Liver (tissue), 9 donors: Measurements from ENCODE around the gene SLX9. TPM values are rescaled to one million over a fixed set of nuclear protein-coding genes. Genes with fewer than 3 reads are reported as not detected.

Experiments used
- DNase-seq: peaks from one replicate; pipeline ENCODE4 v3.0.0-alpha.2; 2017; ENCODE audit warnings: low spot score
- H3K27ac ChIP-seq, 2 donors: one replicate each; pipeline ENCODE4 v1.7.0; 2013; ENCODE audit warnings: inconsistent platforms in 2 of 2, low read length in 2 of 2, control low read depth in 1 of 2, low read depth in 1 of 2, mild to moderate bottlenecking in 1 of 2
- H3K27me3 ChIP-seq, 4 donors: one replicate each; pipeline versions ENCODE4 v1.6.1 to v1.7.0; 2013; ENCODE audit warnings: low read length in 3 of 4, inconsistent platforms in 1 of 4, mild to moderate bottlenecking in 1 of 4, moderate library complexity in 1 of 4; ENCODE audit not compliant: control insufficient read depth in 4 of 4, insufficient read depth in 4 of 4
- H3K36me3 ChIP-seq, 4 donors: one replicate each; pipeline versions ENCODE4 v1.6.1 to v1.7.0; 2013; ENCODE audit warnings: low read length in 3 of 4, mild to moderate bottlenecking in 3 of 4, low read depth in 1 of 4, moderate library complexity in 1 of 4; ENCODE audit not compliant: control insufficient read depth in 4 of 4, insufficient read depth in 3 of 4
- H3K4me1 ChIP-seq, 4 donors: one replicate each; pipeline versions ENCODE4 v1.6.1 to v1.7.0; 2013; ENCODE audit warnings: low read length in 3 of 4, mild to moderate bottlenecking in 3 of 4, moderate library complexity in 1 of 4; ENCODE audit not compliant: control insufficient read depth in 4 of 4, insufficient read depth in 4 of 4
- H3K4me3 ChIP-seq, 3 donors: one replicate each; pipeline versions ENCODE4 v1.6.1 to v1.7.0; 2013; ENCODE audit warnings: low read length in 3 of 3, control low read depth in 1 of 3, low read depth in 1 of 3, mild to moderate bottlenecking in 1 of 3
- H3K9ac ChIP-seq, 2 donors: one replicate each; pipeline ENCODE4 v1.7.0; 2013; ENCODE audit warnings: low read length in 2 of 2, mild to moderate bottlenecking in 2 of 2, moderate library complexity in 2 of 2, control low read depth in 1 of 2, low read depth in 1 of 2
- H3K9me3 ChIP-seq, 4 donors: one replicate each; pipeline versions ENCODE4 v1.6.1 to v1.7.0; 2013; ENCODE audit warnings: low read length in 3 of 4; ENCODE audit not compliant: control insufficient read depth in 4 of 4
- ATF3 ChIP-seq: IDR thresholded peaks from 2 replicates; pipeline ENCODE4 v1.6.1; 2016; ENCODE audit warnings: antibody characterized with exemption
- CTCF ChIP-seq: fragments of 150-350 bp; IDR thresholded peaks from 2 replicates; pipeline ENCODE4 v1.5.1; 2017; ENCODE audit warnings: improper control_type of control experiment, low read depth, low read length; ENCODE audit not compliant: missing input control
- EGR1 ChIP-seq, 2 donors: IDR thresholded peaks; 2 replicates each; pipeline ENCODE4 v1.6.1; 2016 to 2018; ENCODE audit warnings: antibody characterized with exemption in 2 of 2, low read depth in 2 of 2
- FOXA1 ChIP-seq: IDR thresholded peaks from 2 replicates; pipeline ENCODE4 v1.6.1; 2016; ENCODE audit warnings: antibody characterized with exemption
- FOXA2 ChIP-seq: IDR thresholded peaks from 2 replicates; pipeline ENCODE4 v1.6.1; 2016; ENCODE audit warnings: antibody characterized with exemption
- GABPA ChIP-seq, 2 donors: IDR thresholded peaks in 1 of 2; conservative IDR thresholded peaks in 1 of 2; 2 replicates each; pipeline ENCODE4 v1.6.1; 2016; ENCODE audit warnings: antibody characterized with exemption in 2 of 2, mild to moderate bottlenecking in 1 of 2, moderate library complexity in 1 of 2
- HNF4A ChIP-seq, 2 donors: conservative IDR thresholded peaks; 2 replicates each; pipeline ENCODE4 v1.6.1; 2016; ENCODE audit warnings: antibody characterized with exemption in 2 of 2, mild to moderate bottlenecking in 2 of 2
- HNF4G ChIP-seq: IDR thresholded peaks from 2 replicates; pipeline ENCODE4 v1.6.1; 2016; ENCODE audit warnings: antibody characterized with exemption
- JUND ChIP-seq, 2 donors: IDR thresholded peaks; 2 replicates each; pipeline ENCODE4 v1.6.1; 2016; ENCODE audit warnings: antibody characterized with exemption in 2 of 2
- MAX ChIP-seq: IDR thresholded peaks from 2 replicates; pipeline ENCODE4 v1.6.1; 2016; ENCODE audit warnings: antibody characterized with exemption
- NR2F2 ChIP-seq: IDR thresholded peaks from 2 replicates; pipeline ENCODE4 v1.6.1; 2016; ENCODE audit warnings: antibody characterized with exemption
- RAD21 ChIP-seq, 2 donors: IDR thresholded peaks; 2 replicates each; pipeline ENCODE4 v1.6.1; 2016; ENCODE audit warnings: antibody characterized with exemption in 2 of 2, mild to moderate bottlenecking in 2 of 2
- REST ChIP-seq: IDR thresholded peaks from 2 replicates; pipeline ENCODE4 v1.6.1; 2016; ENCODE audit warnings: antibody characterized with exemption, mild to moderate bottlenecking
- RXRA ChIP-seq, 2 donors: IDR thresholded peaks; 2 replicates each; pipeline ENCODE4 v1.6.1; 2017 to 2018; ENCODE audit warnings: antibody characterized with exemption in 2 of 2, mild to moderate bottlenecking in 1 of 2
- SP1 ChIP-seq: IDR thresholded peaks from 2 replicates; pipeline ENCODE4 v1.6.1; 2018; ENCODE audit warnings: antibody characterized with exemption, mild to moderate bottlenecking
- TAF1 ChIP-seq: conservative IDR thresholded peaks from 2 replicates; pipeline ENCODE4 v1.6.1; 2016; ENCODE audit warnings: antibody characterized with exemption, mild to moderate bottlenecking
- YY1 ChIP-seq: IDR thresholded peaks from 2 replicates; pipeline ENCODE4 v1.6.1; 2016; ENCODE audit warnings: antibody characterized with exemption, mild to moderate bottlenecking
- WGBS: extraction: QIAGEN DNeasy Blood & Tissue Kit; methylation state at CpG from one replicate; pipeline ENCODE4 v1.1.7; 2013; 5-methylcytosine and 5-hydroxymethylcytosine counted together
- polyA plus RNA-seq, 2 donors: library from polyadenylated mRNA; stranded (reverse) in 1 of 2; unstranded in 1 of 2; fragments of 200-250 nt in 1 of 2; fragments of >200 nt in 1 of 2; fragmentation: Nextera tagmentation in 1 of 2; extraction: Ambion mirVana in 1 of 2; gene quantifications; one replicate each; pipeline versions ENCODE4 v1.2.1 to v1.2.3, GENCODE V29; 2013 to 2015
- total RNA-seq, 2 donors: library from RNA; depleted of rRNA; stranded (reverse); fragments of >200 nt; gene quantifications; one replicate each; pipeline ENCODE4 v1.2.3, GENCODE V29; 2014
- donor health status: healthy.
- donor health status: healthy.
- donor health status: healthy.
- donor health status: healthy.
- donor health status: healthy.

SLX9 gene
- total and polyA plus RNA-seq, 4 donors, result 7.5 to 20.3 (median 12.2) TPM

- Histone ChIP-seq H3K27ac (no peak overlapping the region), H3K9me3 (no peaks in the 10 kb centered on the region), H3K36me3 (peaks cover 0 to 13% (median 2%) of the 10 kb centered on the region in 4 donors), H3K27me3 (no peaks in the 10 kb centered on the region), H3K4me3 (no peak overlapping the region), H3K4me1 (peaks cover 3 to 18% (median 11%) of the 10 kb centered on the region in 4 donors), H3K9ac (no peak overlapping the region)
- DNase-seq, result no peak
- TF ChIP-seq FOXA2, result no peak
- peak in 1 of 2 donors; percentile 61 for TF ChIP-seq RXRA (IDR thresholded peaks at IDR 0.05)
- peak in 1 of 2 donors; percentile 32 for TF ChIP-seq HNF4A (conservative IDR thresholded peaks at IDR 0.05)
- whole genome bisulfite sequencing, result 79% methylated on average over 31 of the region's 31 CpGs
Measured at GRCh38 chr21:44951186-44951915, 11.5 kb downstream of the SLX9 start.

GRCh38 chr21:44952116-44952928 is 12.5 kb downstream of the SLX9 start:
- WGBS, result 93% methylated on average over 24 of the region's 24 CpGs
- TF ChIP-seq NR2F2, result no peak
- no peak for TF ChIP-seq HNF4A (conservative IDR thresholded peaks at IDR 0.05)
- Histone ChIP-seq H3K27me3 (no peaks in the 10 kb centered on the region), H3K9me3 (no peaks in the 10 kb centered on the region), H3K4me1 (peaks cover 3 to 17% (median 10%) of the 10 kb centered on the region in 4 donors), H3K36me3 (peaks cover 0 to 17% (median 2%) of the 10 kb centered on the region in 4 donors), H3K4me3 (no peak overlapping the region), H3K27ac (no peak overlapping the region), H3K9ac (no peak overlapping the region)
- DNase-seq, result no peak

- DNase-seq, result no peak
- H3K27ac ChIP-seq, result no peak overlapping the region
- WGBS, result 96% methylated on average over 25 of the region's 25 CpGs
- no peak overlapping the region for H3K9ac ChIP-seq
- no peak overlapping the region for H3K4me3 ChIP-seq
- H3K27me3 ChIP-seq, result no peaks in the 10 kb centered on the region
- no peaks in the 10 kb centered on the region for H3K9me3 ChIP-seq
- H3K36me3 ChIP-seq, result peaks cover 0 to 17% (median 2%) of the 10 kb centered on the region in 4 donors
- H3K4me1 ChIP-seq, result peaks cover 2 to 16% (median 5%) of the 10 kb centered on the region in 4 donors
- no peak for TF ChIP-seq JUND (IDR thresholded peaks at IDR 0.05)
- TF ChIP-seq GABPA (IDR thresholded peaks at IDR 0.05 in 1 of 2, conservative IDR thresholded peaks at IDR 0.05 in 1 of 2), result no peak
- no peak for TF ChIP-seq TAF1
- no peak for TF ChIP-seq FOXA2
- no peak for TF ChIP-seq MAX
- no peak for TF ChIP-seq YY1
- no peak for TF ChIP-seq CTCF
- TF ChIP-seq ATF3, result no peak
- TF ChIP-seq HNF4A (conservative IDR thresholded peaks at IDR 0.05), result no peak
- no peak for TF ChIP-seq HNF4G
- no peak for TF ChIP-seq NR2F2
- TF ChIP-seq RAD21 (IDR thresholded peaks at IDR 0.05), result no peak
- TF ChIP-seq FOXA1, result no peak
- TF ChIP-seq SP1, result no peak
- TF ChIP-seq RXRA (IDR thresholded peaks at IDR 0.05), result no peak
- TF ChIP-seq EGR1 (IDR thresholded peaks at IDR 0.05; ENCODE audit: low read depth in 2 of 2), result no peak
- TF ChIP-seq REST, result no peak
Measured at GRCh38 chr21:44952929-44953627, 13.2 kb downstream of the SLX9 start.
